ENCODE results near the gene CDHR2. TPM values are rescaled to one million over a fixed set of nuclear protein-coding genes. Genes with fewer than 3 reads are reported as not detected.

CDHR2 gene
- total and polyA plus RNA-seq, 8 donors, result 0.13 to 18.7 (median 9.7) TPM

GRCh38 chr5:176538230-176538988, 10.7 kb upstream of the CDHR2 start:
- intact Hi-C loops (cut with DNase I; ENCODE audit: low total_unique reads), result no loop called here
- Histone ChIP-seq H3K4me1 (peaks cover 38 to 71% (median 60%) of the 10 kb centered on the region in 4 donors), H3K36me3 (no peaks in the 10 kb centered on the region), H3K27ac (peak overlapping the region; percentile 80 to 99 (median 99)), H3K4me3 (peak overlapping the region; percentile 82 to 96 (median 91)), H3K9me3 (no peaks in the 10 kb centered on the region), H3K27me3 (no peaks in the 10 kb centered on the region)
- DNase-seq, result no peak
- WGBS, 5 donors, result 15 to 25% (median 22%) methylated on average over 13 of the region's 13 CpGs
- TF ChIP-seq POLR2AphosphoS5 (IDR thresholded peaks at IDR 0.05), result no peak
- no peak for TF ChIP-seq POLR2A (IDR thresholded peaks at IDR 0.05)
- TF ChIP-seq, protein P1, sequence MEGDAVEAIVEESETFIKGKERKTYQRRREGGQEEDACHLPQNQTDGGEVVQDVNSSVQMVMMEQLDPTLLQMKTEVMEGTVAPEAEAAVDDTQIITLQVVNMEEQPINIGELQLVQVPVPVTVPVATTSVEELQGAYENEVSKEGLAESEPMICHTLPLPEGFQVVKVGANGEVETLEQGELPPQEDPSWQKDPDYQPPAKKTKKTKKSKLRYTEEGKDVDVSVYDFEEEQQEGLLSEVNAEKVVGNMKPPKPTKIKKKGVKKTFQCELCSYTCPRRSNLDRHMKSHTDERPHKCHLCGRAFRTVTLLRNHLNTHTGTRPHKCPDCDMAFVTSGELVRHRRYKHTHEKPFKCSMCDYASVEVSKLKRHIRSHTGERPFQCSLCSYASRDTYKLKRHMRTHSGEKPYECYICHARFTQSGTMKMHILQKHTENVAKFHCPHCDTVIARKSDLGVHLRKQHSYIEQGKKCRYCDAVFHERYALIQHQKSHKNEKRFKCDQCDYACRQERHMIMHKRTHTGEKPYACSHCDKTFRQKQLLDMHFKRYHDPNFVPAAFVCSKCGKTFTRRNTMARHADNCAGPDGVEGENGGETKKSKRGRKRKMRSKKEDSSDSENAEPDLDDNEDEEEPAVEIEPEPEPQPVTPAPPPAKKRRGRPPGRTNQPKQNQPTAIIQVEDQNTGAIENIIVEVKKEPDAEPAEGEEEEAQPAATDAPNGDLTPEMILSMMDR (IDR thresholded peaks at IDR 0.05), result no peak
- no peak for TF ChIP-seq EP300 (IDR thresholded peaks at IDR 0.05)

GRCh38 chr5:176538989-176539384, 10.2 kb upstream of the CDHR2 start:
- Histone ChIP-seq H3K4me3 (no peak overlapping the region), H3K36me3 (no peaks in the 10 kb centered on the region), H3K4me1 (peaks cover 33 to 71% (median 60%) of the 10 kb centered on the region in 4 donors), H3K27me3 (no peaks in the 10 kb centered on the region), H3K9me3 (no peaks in the 10 kb centered on the region), H3K27ac (peak overlapping the region in 2 of 5 donors; percentile 99)
- WGBS, 5 donors, result 35 to 53% (median 49%) methylated on average over 5 of the region's 5 CpGs
- intact Hi-C loops (cut with DNase I; ENCODE audit: low total_unique reads), result no loop called here
- no peak for DNase-seq
- TF ChIP-seq EP300 (IDR thresholded peaks at IDR 0.05), result no peak
- TF ChIP-seq, protein P1 (IDR thresholded peaks at IDR 0.05), result no peak

DNA sequence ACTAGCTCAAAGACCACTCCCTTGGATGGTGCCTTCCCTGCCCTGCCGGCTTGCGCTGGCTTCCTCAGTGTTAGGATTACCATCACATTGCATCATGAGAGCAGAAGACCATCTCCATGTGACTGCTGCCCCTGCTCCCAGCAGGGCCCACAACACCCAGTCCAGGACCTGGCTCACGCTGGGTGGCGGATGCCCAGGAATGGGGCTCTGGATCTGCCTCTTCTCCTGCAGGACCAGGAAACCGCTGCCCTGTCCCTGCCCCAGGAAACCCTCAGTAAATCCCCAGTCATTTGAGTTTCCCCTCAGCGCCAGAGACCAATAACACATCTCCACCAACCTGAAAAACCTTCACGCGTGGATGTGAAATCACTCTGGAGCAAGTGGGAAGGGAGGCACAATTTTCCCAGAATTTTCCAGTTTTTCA, 8.7 kb upstream of the CDHR2 start:
- Histone ChIP-seq H3K4me1 (peaks cover 29 to 69% (median 57%) of the 10 kb centered on the region in 4 donors), H3K27ac (peak overlapping the region in 1 of 5 donors; percentile 93), H3K4me3 (no peak overlapping the region), H3K27me3 (no peaks in the 10 kb centered on the region), H3K9me3 (no peaks in the 10 kb centered on the region), H3K36me3 (no peaks in the 10 kb centered on the region)
- DNase-seq, result no peak
- intact Hi-C loops (cut with DNase I; ENCODE audit: low total_unique reads), result no loop called here
- TF ChIP-seq POLR2A (IDR thresholded peaks at IDR 0.05) (no peak), EP300 (IDR thresholded peaks at IDR 0.05) (no peak), POLR2AphosphoS5 (IDR thresholded peaks at IDR 0.05) (no peak)
- TF ChIP-seq, protein P1 (IDR thresholded peaks at IDR 0.05), result no peak
- 81 to 92% (median 90%) methylated on average over 8 of the region's 8 CpGs for WGBS, 5 donors

DNA sequence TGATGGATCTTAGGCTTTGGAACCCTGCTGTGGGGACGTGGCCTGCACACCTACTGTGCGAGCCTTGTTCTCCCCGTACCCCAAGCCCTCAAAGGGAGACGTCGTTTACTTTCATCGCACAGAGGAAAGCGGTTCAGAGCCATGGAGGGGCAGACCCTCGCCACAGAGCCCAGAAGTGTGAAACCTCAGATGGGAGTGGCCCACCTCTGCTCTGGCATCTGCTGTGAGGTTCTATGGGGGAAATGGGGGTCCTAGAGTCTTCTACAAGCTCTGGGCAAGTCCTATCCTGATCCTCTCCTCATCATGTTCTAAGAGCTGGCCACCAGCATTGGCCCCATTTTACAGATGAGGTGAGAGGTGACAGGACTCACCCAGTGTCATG, 8.2 kb upstream of the CDHR2 start:
- 77 to 85% (median 81%) methylated on average over 8 of the region's 8 CpGs for WGBS, 5 donors
- no peak for DNase-seq
- intact Hi-C loops (cut with DNase I; ENCODE audit: low total_unique reads), result no loop called here
- TF ChIP-seq EP300 (IDR thresholded peaks at IDR 0.05) (no peak), POLR2AphosphoS5 (IDR thresholded peaks at IDR 0.05) (no peak), POLR2A (IDR thresholded peaks at IDR 0.05) (no peak)
- TF ChIP-seq, protein P1 (IDR thresholded peaks at IDR 0.05), result no peak
- Histone ChIP-seq H3K27ac (peak overlapping the region in 4 of 5 donors; percentile 77 to 93 (median 87)), H3K27me3 (no peaks in the 10 kb centered on the region), H3K9me3 (no peaks in the 10 kb centered on the region), H3K4me3 (no peak overlapping the region), H3K4me1 (peaks cover 24 to 66% (median 55%) of the 10 kb centered on the region in 4 donors), H3K36me3 (no peaks in the 10 kb centered on the region)

Data from stomach (tissue), 9 donors.